AG09319 (cell line): ENCODE data around the gene TSPAN4.

Source experiments
- DNase-seq: peaks from one replicate; pipeline ENCODE4 v3.0.0-alpha.2; 2010; ENCODE audit warnings: low read depth; ENCODE audit errors: extremely low read depth
- CTCF ChIP-seq: IDR thresholded peaks from 2 replicates; pipeline ENCODE4 v1.5.1; 2011; ENCODE audit warnings: low read depth, mild to moderate bottlenecking, inconsistent platforms, low read length, moderate library complexity

TSPAN4 gene

GRCh38 chr11:911031-911889 lies 68.6 kb downstream of the TSPAN4 start:
- no peak for DNase-seq
- no peak for TF ChIP-seq CTCF

- TF ChIP-seq CTCF: no peak
- DNase-seq: no peak
These were observed 69.2 kb downstream of the TSPAN4 start for GRCh38 chr11:911890-912219.

- no peak for TF ChIP-seq CTCF
- no peak for DNase-seq
These were observed 69.6 kb downstream of the TSPAN4 start for GRCh38 chr11:912266-912665.

GRCh38 chr11:913043-913442 lies 70.4 kb downstream of the TSPAN4 start:
- TF ChIP-seq CTCF: no peak
- DNase-seq: no peak

GRCh38 chr11:914204-914603 lies 71.6 kb downstream of the TSPAN4 start:
- TF ChIP-seq CTCF: no peak
- DNase-seq: no peak

GRCh38 chr11:914747-915501 lies 72.3 kb downstream of the TSPAN4 start:
- no peak for DNase-seq
- TF ChIP-seq CTCF: no peak
